Measurements from ENCODE around the gene KDM5B.
"Not testable (repeated sequence)": the region's sequence is repeated elsewhere in the genome, so short reads cannot be mapped to it uniquely, and the experiment has no call there.

KDM5B gene

GRCh38 chr1:202791077-202791747 lies 17.0 kb downstream of the KDM5B start:
- DNase-seq = no peak

- no peak for DNase-seq
These were observed 19.4 kb downstream of the KDM5B start for GRCh38 chr1:202788800-202789199.

- no peak for DNase-seq
These were observed 21.4 kb downstream of the KDM5B start for GRCh38 chr1:202786804-202787203.

- no peak for DNase-seq
These were observed 27.0 kb downstream of the KDM5B start for GRCh38 chr1:202781180-202781579.

DNA sequence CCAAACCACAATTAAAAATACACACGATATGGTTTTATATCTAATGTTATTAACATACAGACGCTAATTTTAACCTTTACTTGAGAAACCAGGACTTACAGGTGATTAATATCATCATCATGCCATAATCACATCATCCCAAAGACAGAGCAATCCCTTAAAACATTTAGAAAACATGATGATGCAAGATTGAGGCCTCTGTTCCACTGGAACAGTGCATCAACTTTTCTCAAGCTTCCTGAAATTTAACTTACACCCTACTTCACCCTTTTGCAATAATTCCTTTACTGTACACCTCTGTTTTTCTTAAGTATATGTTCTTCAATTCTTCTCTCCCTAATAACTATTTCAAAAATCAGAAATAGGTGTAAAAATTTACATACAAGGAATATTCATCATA lies 38.1 kb downstream of the KDM5B start:
- no peak for DNase-seq

- DNase-seq = no peak
These were observed 42.5 kb downstream of the KDM5B start for GRCh38 chr1:202765721-202766120.

GRCh38 chr1:202762019-202762418 lies 46.2 kb downstream of the KDM5B start:
- DNase-seq = no peak

- DNase-seq = no peak
These were observed 47.6 kb downstream of the KDM5B start for GRCh38 chr1:202760589-202760988.

DNA sequence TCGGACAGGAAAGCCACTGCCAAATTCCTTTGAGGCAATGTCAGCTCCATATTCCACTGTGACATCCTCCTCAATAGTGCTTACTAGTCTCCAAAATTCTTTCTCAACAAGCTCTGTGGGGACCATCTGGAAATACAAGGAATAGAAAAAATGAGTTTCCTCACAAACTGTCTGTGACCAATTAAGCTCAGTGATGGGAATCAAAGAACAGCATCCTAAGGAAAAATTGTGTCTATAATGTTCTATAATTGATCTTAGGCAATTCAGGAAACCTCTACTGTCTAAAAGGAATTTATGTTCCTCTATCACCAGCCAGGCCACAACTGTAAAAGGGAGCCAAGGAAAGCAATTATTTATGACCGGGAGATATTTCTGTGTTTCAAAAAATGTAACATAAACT lies 51.8 kb downstream of the KDM5B start:
- DNase-seq = no peak

DNA sequence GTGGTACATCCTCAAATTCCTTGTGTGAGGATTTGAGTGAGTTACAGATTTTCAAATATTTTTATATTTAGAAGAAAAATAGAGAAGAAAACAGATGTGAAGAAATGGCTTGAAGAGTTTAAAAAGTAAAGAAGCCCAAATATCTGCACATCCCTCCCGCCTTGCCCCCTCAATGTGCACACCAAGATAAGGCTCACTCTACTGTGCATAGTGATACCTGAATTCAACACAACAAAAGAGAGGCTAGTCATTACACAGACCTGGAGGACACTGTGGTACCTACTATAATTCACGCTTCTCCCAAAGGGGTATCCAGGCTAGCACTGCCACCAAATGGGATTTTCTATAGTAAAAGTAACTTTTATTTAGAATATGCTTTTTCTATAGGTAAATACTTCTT lies 53.9 kb downstream of the KDM5B start:
- no peak for DNase-seq

DNA sequence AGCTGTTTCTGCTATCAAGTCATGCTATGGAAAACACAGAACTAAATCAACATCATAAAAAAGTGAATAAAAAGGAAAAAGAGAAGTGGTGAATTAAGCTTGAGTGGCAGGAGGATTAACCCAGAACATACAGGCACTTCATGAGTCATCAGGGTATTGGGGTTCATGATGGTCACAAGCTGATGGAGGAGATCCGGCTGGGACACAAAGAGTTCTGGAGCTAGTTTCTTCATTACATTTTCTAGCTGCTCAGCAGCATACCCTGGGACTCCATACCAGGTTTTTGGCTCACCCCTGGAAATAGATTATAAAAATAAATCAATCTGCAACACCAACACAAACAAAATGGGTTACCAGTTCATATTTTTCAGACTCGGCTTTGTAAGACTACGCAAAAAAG lies 55.4 kb downstream of the KDM5B start:
- DNase-seq = no peak

- no peak for DNase-seq
These were observed 57.5 kb downstream of the KDM5B start for GRCh38 chr1:202750761-202751160.

DNA sequence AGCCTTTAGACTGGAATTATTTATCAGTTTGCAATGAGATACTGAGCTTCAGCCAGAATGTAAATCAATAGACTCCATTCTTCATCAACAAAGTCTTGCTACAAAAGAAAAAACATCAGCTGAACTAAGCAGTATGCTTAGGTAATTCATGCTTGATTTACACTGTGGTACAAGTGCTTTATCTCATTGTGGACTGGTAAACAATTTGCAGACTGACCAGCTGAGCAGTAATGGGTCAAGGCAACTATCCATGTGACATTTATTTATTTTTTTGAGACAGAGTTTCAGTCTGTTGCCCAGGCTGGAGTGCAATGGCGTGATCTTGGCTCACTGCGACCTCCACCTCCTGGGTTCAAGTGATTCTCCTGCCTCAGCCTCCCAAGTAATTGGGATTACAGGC lies 58.2 kb downstream of the KDM5B start:
- DNase-seq = no peak

DNA sequence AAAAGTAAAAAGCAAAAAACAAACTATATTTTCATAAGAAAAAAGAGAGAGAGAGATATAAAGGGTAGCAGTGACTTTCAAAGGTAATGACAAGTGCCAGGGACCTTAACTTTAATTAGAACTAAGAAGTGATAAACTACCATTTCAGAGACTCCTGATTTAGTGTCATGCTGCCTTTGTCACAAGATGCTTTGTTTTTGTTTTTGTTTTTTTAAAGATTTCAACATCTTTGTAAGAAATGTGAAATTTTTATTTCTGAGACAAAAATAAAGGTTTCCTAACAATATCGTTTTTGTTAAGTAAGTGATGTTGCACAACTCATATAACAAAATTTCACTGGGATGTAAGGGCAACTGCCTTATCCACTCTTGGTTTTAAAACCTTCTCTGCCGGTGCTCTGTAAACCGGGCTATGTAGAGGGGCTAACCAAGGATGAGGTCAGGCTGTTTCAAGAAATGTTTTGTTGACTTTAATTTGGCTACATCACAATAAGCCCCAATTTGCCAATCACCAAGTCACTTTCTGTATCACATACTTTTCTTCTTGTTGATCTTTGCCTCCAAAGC lies 62.8 kb downstream of the KDM5B start:
- no peak for DNase-seq

- not testable (repeated sequence) for DNase-seq
These were observed 63.5 kb downstream of the KDM5B start for GRCh38 chr1:202744770-202745169.

DNA sequence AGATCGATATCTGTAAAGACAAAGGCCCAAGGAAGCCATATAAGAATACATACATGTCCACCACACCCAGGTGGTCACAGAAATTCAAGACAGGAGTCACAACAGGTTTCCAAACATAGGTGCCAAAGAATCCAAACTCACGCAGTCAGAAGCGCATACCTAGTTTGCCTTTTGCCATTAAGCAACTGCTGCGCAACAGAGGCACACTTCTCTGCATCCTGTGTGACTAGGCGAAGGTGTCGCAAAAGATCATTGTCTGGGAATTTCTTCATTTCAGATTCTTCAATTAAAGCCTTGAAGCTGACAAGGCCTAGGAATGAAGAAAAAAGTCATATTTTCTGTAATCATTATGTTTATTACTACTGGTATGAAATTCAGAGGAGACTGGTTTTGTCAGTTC lies 65.7 kb downstream of the KDM5B start:
- no peak for DNase-seq

- DNase-seq = no peak
These were observed 75.0 kb downstream of the KDM5B start for GRCh38 chr1:202733251-202733650.

- DNase-seq = no peak
These were observed 79.3 kb downstream of the KDM5B start for GRCh38 chr1:202728951-202729350.

DNA sequence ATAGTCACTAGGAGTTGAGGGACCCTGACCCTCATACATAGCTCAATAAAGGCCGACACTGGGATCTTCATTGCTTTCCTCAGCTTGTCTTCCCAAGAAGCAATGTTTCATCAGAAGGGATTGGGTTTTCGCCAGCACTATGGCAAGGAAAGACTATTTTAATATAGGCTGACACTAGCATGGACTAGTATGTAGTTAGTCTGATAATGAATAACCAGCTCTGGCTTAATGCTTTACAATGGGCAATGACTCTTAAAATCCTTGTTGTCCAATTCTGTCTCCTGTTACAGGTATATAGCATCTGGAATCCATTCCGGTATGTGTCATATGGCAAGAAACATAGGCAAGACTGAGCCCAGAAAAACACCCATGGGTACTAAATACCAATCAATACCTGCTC lies 82.7 kb downstream of the KDM5B start:
- DNase-seq = no peak

DNA sequence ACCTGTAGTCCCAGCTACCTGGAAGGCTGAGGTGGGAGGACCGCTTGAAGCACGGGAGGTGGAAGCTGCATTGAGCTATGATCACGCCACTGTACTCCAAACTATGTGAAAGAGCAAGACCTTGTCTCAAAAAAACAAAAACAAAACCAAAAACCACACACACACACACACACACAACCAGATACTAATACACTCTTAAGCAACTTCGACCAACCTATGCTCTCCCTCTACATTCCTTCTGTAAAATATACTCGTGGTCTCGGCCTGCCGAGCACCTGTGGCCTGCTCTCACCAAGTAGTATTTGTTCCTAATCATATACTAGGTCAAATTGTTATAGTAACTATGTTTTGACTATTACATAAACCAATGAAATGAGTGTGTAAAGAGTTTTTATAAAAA lies 84.5 kb downstream of the KDM5B start:
- no peak for DNase-seq

DNA sequence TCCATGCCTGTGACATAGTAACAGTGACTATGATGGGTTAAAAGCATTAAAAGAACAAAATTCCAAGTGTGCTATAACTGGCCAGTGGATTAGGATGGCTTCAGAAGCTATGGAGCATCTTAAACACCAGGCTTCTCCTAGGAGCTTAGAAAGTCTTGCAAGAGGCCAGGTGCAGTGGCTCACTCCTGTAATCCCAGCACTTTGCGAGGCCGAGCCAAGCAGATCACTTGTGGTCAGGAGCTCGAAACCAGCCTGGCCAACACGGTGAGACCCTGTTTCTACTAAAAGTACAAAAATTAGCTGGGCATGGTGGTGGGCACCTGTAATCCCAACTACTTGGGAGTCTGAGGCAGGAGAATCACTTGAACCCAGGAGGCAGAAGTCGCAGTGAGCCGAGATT lies 85.2 kb downstream of the KDM5B start:
- not testable (repeated sequence) for DNase-seq

DNA sequence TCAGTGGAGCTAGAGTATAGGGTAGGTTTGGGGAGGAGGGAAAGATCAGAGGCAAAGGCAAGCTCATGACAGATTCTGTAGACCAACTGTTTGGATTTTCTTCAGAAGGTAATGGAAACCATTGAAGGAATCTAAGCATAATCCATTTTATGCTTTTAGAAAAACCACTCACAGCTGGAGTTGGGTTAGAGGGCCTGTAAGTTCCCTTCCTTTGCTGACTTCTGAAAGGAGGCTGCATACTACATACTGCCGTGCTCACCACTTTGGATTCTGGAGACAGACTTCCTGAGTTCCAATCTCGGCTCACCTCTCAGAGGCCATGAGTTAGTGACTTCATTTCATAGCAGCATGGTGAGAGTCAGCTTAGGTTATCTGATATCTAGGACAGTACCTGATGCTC lies 91.6 kb downstream of the KDM5B start:
- DNase-seq = no peak

DNA sequence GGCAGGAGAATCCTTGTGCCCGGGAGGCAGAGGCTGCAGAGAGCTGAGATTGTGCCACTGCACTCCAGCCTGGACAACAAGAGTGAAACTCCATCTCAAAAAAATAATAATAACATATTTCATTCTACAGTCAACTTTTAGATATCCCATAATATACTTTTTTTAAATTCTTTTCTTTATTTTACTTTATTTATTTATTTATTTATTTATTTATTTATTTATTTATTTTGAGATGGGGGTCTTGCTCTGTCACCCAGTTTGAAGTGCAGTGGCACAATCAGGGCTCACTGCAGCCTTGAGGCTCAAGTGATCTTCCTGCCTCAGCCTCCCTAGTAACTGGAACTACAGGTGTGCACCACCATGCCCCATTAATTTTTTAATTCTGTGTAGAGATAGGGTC lies 94.0 kb downstream of the KDM5B start:
- DNase-seq = not testable (repeated sequence)

GRCh38 chr1:202713110-202713509 lies 95.1 kb downstream of the KDM5B start:
- no peak for DNase-seq

DNA sequence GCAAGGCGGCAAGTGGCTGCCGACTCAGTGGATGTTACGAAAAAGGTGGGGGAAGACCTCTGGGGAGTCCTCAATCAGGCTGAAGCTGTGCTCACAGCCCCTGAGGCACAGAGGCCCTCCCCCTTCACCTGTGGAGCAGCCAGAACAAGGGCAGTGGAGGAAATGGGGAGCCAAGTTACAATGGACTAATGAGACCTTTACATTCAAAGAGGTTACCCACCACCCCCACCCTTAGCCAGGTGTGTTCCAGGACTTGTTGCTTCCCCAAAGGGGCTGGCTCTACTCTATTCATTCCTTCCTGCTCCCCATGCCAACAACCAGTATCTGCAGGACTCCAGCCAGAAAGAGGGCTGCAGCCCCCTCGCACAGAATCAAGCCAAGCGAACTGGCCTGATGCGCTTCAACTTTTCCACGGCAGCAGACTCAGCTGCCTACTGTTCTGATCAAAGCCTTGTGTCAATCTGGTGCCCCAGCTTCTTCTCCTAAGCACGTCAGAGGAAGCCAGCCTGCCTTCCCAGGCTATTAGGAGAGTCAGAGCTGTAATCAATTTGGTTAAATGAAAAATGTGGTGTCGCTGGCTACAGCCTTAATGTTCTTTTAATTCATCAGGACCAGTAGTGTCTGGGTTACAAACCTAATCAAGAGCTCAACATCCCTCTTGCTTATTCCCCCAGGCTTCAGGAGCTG lies 96.1 kb downstream of the KDM5B start:
- no peak for DNase-seq

Data from activated effector memory CD4-positive, alpha-beta T cell treated with Interleukin-2 at 50 U/mL for 16 hours (primary cell).